Caco-2 (cell line): ENCODE data around the gene SH2D3A. TPM values are rescaled to one million over a fixed set of nuclear protein-coding genes. Genes with fewer than 3 reads are reported as not detected.

Experiments used
- BruUV-seq: library from RNA; stranded (reverse); fragments of 400-500 nt; replicated peaks from 2 replicates; lab custom pipeline; 2021; lab: Mats Ljungman, UMichigan
- CTCF ChIA-PET: fragments of 300-600 bp; sonication (Branson Sonifier 250); formaldehyde crosslinking; loops from one replicate; lab custom pipeline; 2022; ENCODE audit warnings: antibody characterized with exemption; lab: Charles Lee
- POLR2A ChIA-PET: fragments of 300-600 bp; sonication (Branson Sonifier 250); formaldehyde crosslinking; loops from one replicate; lab custom pipeline; 2022; ENCODE audit warnings: antibody characterized with exemption; lab: Charles Lee
- DNase-seq, 2 experiments: peaks; one replicate each; pipeline versions ENCODE4 v3.0.0 to v3.0.0-alpha.2; 2020 to 2022
- H3K27me3 ChIP-seq: replicated peaks from 2 replicates; pipeline ENCODE4 v1.6.0; 2011; ENCODE audit warnings: low read length; ENCODE audit not compliant: control insufficient read depth, insufficient read depth
- H3K36me3 ChIP-seq: 2 replicates; pipeline ENCODE4 v1.5.1; 2011; ENCODE audit warnings: low read length; ENCODE audit not compliant: control insufficient read depth, insufficient read depth
- H3K4me1 ChIP-seq: fragments of 250-450 bp; sonication (Bioruptor Pico); 2 replicates; pipeline ENCODE4 v1.5.1; 2020; ENCODE audit warnings: mild to moderate bottlenecking
- H3K4me3 ChIP-seq: 2 replicates; pipeline ENCODE4 v1.5.1; 2011; ENCODE audit warnings: low read depth, mild to moderate bottlenecking, control low read depth, low read length
- H3K9me3 ChIP-seq: fragments of 250-450 bp; sonication (Bioruptor Pico); 2 replicates; pipeline ENCODE4 v1.5.1; 2020; ENCODE audit warnings: mild to moderate bottlenecking, moderate library complexity
- H3K27ac Mint-ChIP-seq: one replicate; pipeline ENCODE4 v1.8.0; 2022; ENCODE audit warnings: mixed read lengths; ENCODE audit not compliant: unreplicated experiment
- H3K27me3 Mint-ChIP-seq: one replicate; pipeline ENCODE4 v1.8.0; 2022; ENCODE audit warnings: mixed read lengths; ENCODE audit not compliant: insufficient read depth, unreplicated experiment
- H3K36me3 Mint-ChIP-seq: one replicate; pipeline ENCODE4 v1.8.0; 2022; ENCODE audit warnings: mild to moderate bottlenecking, mixed read lengths; ENCODE audit not compliant: insufficient read depth, unreplicated experiment
- H3K4me1 Mint-ChIP-seq: one replicate; pipeline ENCODE4 v1.8.0; 2022; ENCODE audit warnings: low read depth, mixed read lengths; ENCODE audit not compliant: unreplicated experiment
- H3K4me3 Mint-ChIP-seq: one replicate; pipeline ENCODE4 v1.8.0; 2022; ENCODE audit warnings: mild to moderate bottlenecking, moderate library complexity, mixed read lengths; ENCODE audit not compliant: unreplicated experiment
- H3K9me3 Mint-ChIP-seq: one replicate; pipeline ENCODE4 v1.8.0; 2022; ENCODE audit warnings: mixed read lengths; ENCODE audit not compliant: unreplicated experiment
- CTCF ChIP-seq, 2 experiments: fragments of 200-600 bp in 1 of 2; IDR thresholded peaks; 1 replicate in 1 of 2; 2 replicates in 1 of 2; pipeline versions ENCODE4 v1.5.1 to v1.8.0; 2011 to 2022; ENCODE audit warnings: antibody characterized with exemption in 1 of 2, control low read depth in 1 of 2, inconsistent platforms in 1 of 2, low read depth in 1 of 2, low read length in 1 of 2, mild to moderate bottlenecking in 1 of 2, moderate library complexity in 1 of 2; ENCODE audit not compliant: insufficient read depth in 1 of 2, severe bottlenecking in 1 of 2, unreplicated experiment in 1 of 2
- intact Hi-C: fragments of 100-400 bp; cut with micrococcal nuclease; formaldehyde crosslinking; loops from one replicate; pipeline ENCODE4 v1.10.0; 2022; ENCODE audit not compliant: unreplicated experiment
- total RNA-seq: library from RNA; stranded (reverse); gene quantifications from 2 replicates; pipeline ENCODE4 v1.2.3, GENCODE V29; 2022

The SH2D3A gene
- total RNA-seq, 1 experiment from 2014 or later, result 20.5 TPM

GRCh38 chr19:6737873-6738786, 29.1 kb downstream of the SH2D3A start:
- intact Hi-C loops, result loop anchor here (1.0 kb wide), 2 partner anchors 15 to 28 kb away; no protein-coding TSS in a partner anchor
- H3K36me3 Mint-ChIP-seq, result peaks cover 58% of the 10 kb centered on the region
- no peaks in the 10 kb centered on the region for H3K27me3 ChIP-seq
- H3K36me3 ChIP-seq, result peaks cover 5% of the 10 kb centered on the region
- ChIA-PET POLR2A (interaction anchor here (0.6 to 1.9 kb wide), 4 partner anchors 11 to 151 kb away, joined by 3 to 27 read pairs (median 9); no protein-coding TSS in a partner anchor), CTCF (interaction anchor here (0.5 to 2.3 kb wide), 10 partner anchors 9 to 222 kb away, joined by 3 to 29 read pairs (median 4); partner anchors contain the start of genes SH2D3A and TNFSF9)
- H3K4me1 ChIP-seq, result peaks cover 20% of the 10 kb centered on the region
- peak; percentile 60 to 66 for TF ChIP-seq CTCF (IDR thresholded peaks at IDR 0.05; ENCODE audit: insufficient read depth in 1 of 2, low read depth in 1 of 2, low read length in 1 of 2, severe bottlenecking in 1 of 2, unreplicated experiment in 1 of 2)
- peak overlapping the region; percentile 78 for H3K4me3 Mint-ChIP-seq
- no TSS peak for BruUV-seq
- no peaks in the 10 kb centered on the region for H3K9me3 Mint-ChIP-seq
- H3K27ac Mint-ChIP-seq, result peak overlapping the region; percentile 99
- peak overlapping the region; percentile 38 for H3K4me3 ChIP-seq
- peaks cover 17% of the 10 kb centered on the region for H3K4me1 Mint-ChIP-seq
- no peaks in the 10 kb centered on the region for H3K9me3 ChIP-seq
- DNase-seq, result peak; percentile 85 to 88
- H3K27me3 Mint-ChIP-seq, result no peaks in the 10 kb centered on the region

- intact Hi-C loops, result no loop called here
- peaks cover 56% of the 10 kb centered on the region for H3K36me3 Mint-ChIP-seq
- Histone ChIP-seq H3K27me3 (no peaks in the 10 kb centered on the region), H3K4me3 (peak within 1 kb of the TSS; percentile 81), H3K9me3 (no peaks in the 10 kb centered on the region), H3K4me1 (peaks cover 20% of the 10 kb centered on the region), H3K36me3 (no peaks in the 10 kb centered on the region)
- CTCF ChIA-PET, result interaction anchor here (0.5 to 2.3 kb wide), 7 partner anchors 8 to 221 kb away, joined by 3 to 29 read pairs (median 5); partner anchors contain the start of gene TNFSF9
- H3K4me1 Mint-ChIP-seq, result peaks cover 17% of the 10 kb centered on the region
- BruUV-seq, result no TSS peak
- peak within 1 kb of the TSS; percentile 78 for H3K4me3 Mint-ChIP-seq
- no peak for TF ChIP-seq CTCF (IDR thresholded peaks at IDR 0.05; ENCODE audit: insufficient read depth in 1 of 2, low read depth in 1 of 2, low read length in 1 of 2, severe bottlenecking in 1 of 2, unreplicated experiment in 1 of 2)
- peak within 1 kb of the TSS; percentile 99 for H3K27ac Mint-ChIP-seq
- POLR2A ChIA-PET, result interaction anchor here (0.9 to 1.9 kb wide), 3 partner anchors 11 to 29 kb away, joined by 3 to 27 read pairs (median 4); no protein-coding TSS in a partner anchor
- DNase-seq, result peak; percentile 99
- no peaks in the 10 kb centered on the region for H3K27me3 Mint-ChIP-seq
- H3K9me3 Mint-ChIP-seq, result no peaks in the 10 kb centered on the region
Observed at GRCh38 chr19:6737284-6737872, 29.9 kb downstream of the SH2D3A start, which contains the start of gene GPR108. GPR108 (minus strand) TSS chr19:6737580; CDS start chr19:6737576, 4 bp downstream.

GRCh38 chr19:6736917-6737283, 30.3 kb downstream of the SH2D3A start:
- no peak for DNase-seq
- ChIA-PET POLR2A (interaction anchor here (0.9 to 1.9 kb wide), 3 partner anchors 16 to 29 kb away, joined by 3 to 27 read pairs (median 4); no protein-coding TSS in a partner anchor), CTCF (interaction anchor here (0.6 to 2.3 kb wide), 7 partner anchors 8 to 220 kb away, joined by 3 to 29 read pairs (median 9); no protein-coding TSS in a partner anchor)
- Mint-ChIP-seq H3K36me3 (peaks cover 56% of the 10 kb centered on the region), H3K4me1 (peaks cover 17% of the 10 kb centered on the region), H3K27me3 (no peaks in the 10 kb centered on the region), H3K9me3 (no peaks in the 10 kb centered on the region), H3K4me3 (peak overlapping the region; percentile 78), H3K27ac (peak overlapping the region; percentile 99)
- TF ChIP-seq CTCF (IDR thresholded peaks at IDR 0.05; ENCODE audit: insufficient read depth in 1 of 2, low read depth in 1 of 2, low read length in 1 of 2, severe bottlenecking in 1 of 2, unreplicated experiment in 1 of 2), result no peak
- intact Hi-C loops, result loop anchor here (1.0 kb wide), 3 partner anchors 76 to 221 kb away; no protein-coding TSS in a partner anchor
- no peaks in the 10 kb centered on the region; the same call in 1 of the 2 replicates for H3K36me3 ChIP-seq
- no peaks in the 10 kb centered on the region for H3K9me3 ChIP-seq
- no peaks in the 10 kb centered on the region for H3K27me3 ChIP-seq
- H3K4me1 ChIP-seq, result peaks cover 20% of the 10 kb centered on the region
- no TSS peak for BruUV-seq
- peak overlapping the region; percentile 81 for H3K4me3 ChIP-seq
